HepG2 (cell line): ENCODE measurements around the gene SLC22A4. TPM values are rescaled to one million over a fixed set of nuclear protein-coding genes. Genes with fewer than 3 reads are reported as not detected.
A peak's percentile ranks its signal among the peaks of the same experiment; 100 is the strongest.

ENCODE experiments used
- CCDC6 ChIP-seq: sonication (generic); formaldehyde crosslinking; IDR thresholded peaks from 2 replicates; pipeline ENCODE4 v1.8.1; 2022; ENCODE audit warnings: mild to moderate bottlenecking, missing genetic modification reagents, moderate library complexity
- NFIC ChIP-seq: IDR thresholded peaks from 2 replicates; pipeline ENCODE4 v1.6.1; 2012; ENCODE audit warnings: mild to moderate bottlenecking, low read length, inconsistent platforms
- PBX3 ChIP-seq: sonication (generic); formaldehyde crosslinking; IDR thresholded peaks from 2 replicates; pipeline ENCODE4 v1.8.1; 2023; ENCODE audit warnings: missing genetic modification reagents, inconsistent platforms, borderline replicate concordance
- POGZ ChIP-seq: sonication (generic); formaldehyde crosslinking; IDR thresholded peaks from 2 replicates; pipeline ENCODE4 v1.4.0; 2020; ENCODE audit warnings: mild to moderate bottlenecking, missing genetic modification reagents
- ZBTB2 ChIP-seq: sonication (generic); formaldehyde crosslinking; IDR thresholded peaks from 2 replicates; pipeline ENCODE4 v1.8.0; 2022; ENCODE audit warnings: low read depth, missing genetic modification reagents
- ZNF33B ChIP-seq: sonication (generic); formaldehyde crosslinking; IDR thresholded peaks from 2 replicates; pipeline ENCODE4 v1.5.1; 2020; ENCODE audit warnings: mild to moderate bottlenecking, missing genetic modification reagents
- ZNF75D ChIP-seq: sonication (generic); formaldehyde crosslinking; IDR thresholded peaks from 2 replicates; pipeline ENCODE4 v1.8.1; 2023; ENCODE audit warnings: missing genetic modification reagents, mild to moderate bottlenecking, borderline replicate concordance
- ZNF776 ChIP-seq: sonication (generic); formaldehyde crosslinking; IDR thresholded peaks from 2 replicates; pipeline ENCODE4 v1.4.0; 2020; ENCODE audit warnings: mild to moderate bottlenecking, missing genetic modification reagents
- polyA plus RNA-seq, 8 experiments: library from polyadenylated mRNA; depleted of rRNA in 3 of 8; stranded (reverse) in 7 of 8; unstranded in 1 of 8; fragments of >200 nt; fragmentation: Illumina TruSeq in 4 of 8; extraction: Trizol in 4 of 8; gene quantifications; 2 replicates each; pipeline versions ENCODE4 v1.2.1 to v1.2.3, GENCODE V29; 2011 to 2016; ENCODE audit warnings: low read depth in 4 of 8, missing spikeins in 1 of 8, mixed read lengths in 1 of 8; ENCODE audit not compliant: insufficient read depth in 1 of 8
- total RNA-seq, 5 experiments: library from RNA; depleted of rRNA; stranded (reverse); fragments of >200 nt; fragmentation: Illumina TruSeq; extraction: Trizol; gene quantifications; 2 replicates each; pipeline ENCODE4 v1.2.3, GENCODE V29; 2016; ENCODE audit warnings: low read depth in 1 of 5
- TF ChIP-seq, protein P1 (sequence below): sonication (generic); formaldehyde crosslinking; IDR thresholded peaks from 2 replicates; pipeline ENCODE4 v1.8.0; 2022; ENCODE audit warnings: missing genetic modification reagents, mild to moderate bottlenecking, inconsistent platforms, borderline replicate concordance
- TF ChIP-seq, protein P2 (sequence below): sonication (generic); formaldehyde crosslinking; IDR thresholded peaks from 2 replicates; pipeline ENCODE4 v1.4.0; 2020; ENCODE audit warnings: missing genetic modification reagents, borderline replicate concordance
- TF ChIP-seq, protein P3 (sequence below): fragments of 450-650 bp; IDR thresholded peaks from 2 replicates; pipeline ENCODE4 v1.6.1; 2017; ENCODE audit warnings: mild to moderate bottlenecking
- TF ChIP-seq, protein P4 (sequence below): IDR thresholded peaks from 2 replicates; pipeline ENCODE4 v1.6.1; 2012; ENCODE audit warnings: low read depth, low read length, improper control_type of control experiment

Gene SLC22A4
- total and polyA plus RNA-seq, 2 of the 13 experiments (the other 11 are each of a cell fraction or from before 2014, with no cell fraction given), result 0.33 to 0.62 TPM

DNA sequence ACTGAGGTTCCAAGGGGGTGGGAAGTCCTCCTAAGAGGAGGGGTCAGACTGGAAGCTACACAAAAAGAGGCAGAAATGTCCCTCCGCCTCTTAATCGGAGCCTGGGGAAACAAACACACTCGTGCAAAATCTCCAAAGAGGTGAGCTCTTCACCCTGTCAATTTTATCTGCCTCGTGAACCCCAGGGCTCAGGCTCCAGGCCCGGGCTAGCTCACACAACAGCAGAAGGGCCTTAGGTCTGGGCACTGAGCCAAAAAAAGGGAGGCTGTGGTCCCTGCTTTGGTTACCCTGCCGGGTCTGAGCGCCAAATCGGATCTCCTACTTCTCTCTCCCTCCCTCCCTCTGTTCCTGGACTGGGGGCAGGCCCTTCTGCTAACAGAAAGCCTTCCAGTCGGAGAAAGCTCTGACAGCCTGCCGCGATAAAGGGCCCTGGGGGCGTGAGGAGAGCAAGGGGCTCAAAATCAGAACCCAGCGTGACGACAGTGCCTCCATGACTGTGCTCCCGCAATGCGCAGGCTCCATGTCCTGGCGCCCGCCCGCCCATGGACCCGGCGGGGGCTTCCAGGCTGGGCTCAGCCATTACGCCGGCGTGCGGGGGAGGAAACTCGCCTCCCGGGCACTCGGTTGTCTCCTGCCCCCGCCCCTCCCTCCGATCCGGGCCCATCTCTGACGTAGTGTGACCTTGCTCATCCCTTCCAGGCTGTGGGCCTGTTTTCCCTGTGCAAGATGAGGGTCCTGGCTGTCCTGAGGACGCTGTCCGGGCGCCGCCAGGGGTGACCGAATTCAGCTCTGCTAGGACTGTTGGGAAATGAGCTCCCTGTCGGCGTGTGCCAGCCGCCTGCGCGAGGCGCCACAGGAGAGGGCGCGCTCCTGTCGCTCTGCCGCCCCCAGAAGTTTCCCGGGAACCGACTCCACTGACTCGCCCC is 865 bp upstream of the SLC22A4 start (continued):
- TF ChIP-seq, protein P1, sequence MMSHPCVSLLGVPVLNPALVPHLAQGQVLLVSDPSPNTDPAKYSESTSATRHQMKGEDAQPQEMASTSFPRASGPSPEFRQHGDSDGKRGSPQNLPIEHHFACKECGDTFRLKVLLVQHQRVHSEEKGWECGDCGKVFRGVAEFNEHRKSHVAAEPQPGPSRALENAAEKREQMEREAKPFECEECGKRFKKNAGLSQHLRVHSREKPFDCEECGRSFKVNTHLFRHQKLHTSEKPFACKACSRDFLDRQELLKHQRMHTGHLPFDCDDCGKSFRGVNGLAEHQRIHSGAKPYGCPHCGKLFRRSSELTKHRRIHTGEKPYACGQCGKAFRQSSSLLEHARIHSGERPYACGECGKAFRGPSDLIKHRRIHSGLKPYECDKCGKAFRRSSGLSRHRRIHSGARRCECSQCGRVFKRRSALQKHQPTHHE (CRISPR knock-in tag), result no peak
- TF ChIP-seq POGZ (CRISPR knock-in tag), result peak; percentile 67
- TF ChIP-seq PBX3 (CRISPR knock-in tag), result peak; percentile 74; the same call in 1 of the 2 replicates
- TF ChIP-seq, protein P2, sequence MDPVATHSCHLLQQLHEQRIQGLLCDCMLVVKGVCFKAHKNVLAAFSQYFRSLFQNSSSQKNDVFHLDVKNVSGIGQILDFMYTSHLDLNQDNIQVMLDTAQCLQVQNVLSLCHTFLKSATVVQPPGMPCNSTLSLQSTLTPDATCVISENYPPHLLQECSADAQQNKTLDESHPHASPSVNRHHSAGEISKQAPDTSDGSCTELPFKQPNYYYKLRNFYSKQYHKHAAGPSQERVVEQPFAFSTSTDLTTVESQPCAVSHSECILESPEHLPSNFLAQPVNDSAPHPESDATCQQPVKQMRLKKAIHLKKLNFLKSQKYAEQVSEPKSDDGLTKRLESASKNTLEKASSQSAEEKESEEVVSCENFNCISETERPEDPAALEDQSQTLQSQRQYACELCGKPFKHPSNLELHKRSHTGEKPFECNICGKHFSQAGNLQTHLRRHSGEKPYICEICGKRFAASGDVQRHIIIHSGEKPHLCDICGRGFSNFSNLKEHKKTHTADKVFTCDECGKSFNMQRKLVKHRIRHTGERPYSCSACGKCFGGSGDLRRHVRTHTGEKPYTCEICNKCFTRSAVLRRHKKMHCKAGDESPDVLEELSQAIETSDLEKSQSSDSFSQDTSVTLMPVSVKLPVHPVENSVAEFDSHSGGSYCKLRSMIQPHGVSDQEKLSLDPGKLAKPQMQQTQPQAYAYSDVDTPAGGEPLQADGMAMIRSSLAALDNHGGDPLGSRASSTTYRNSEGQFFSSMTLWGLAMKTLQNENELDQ, result no peak
- 0 out of 2 replicates have a peak, but pooled peaks have one; percentile 31 for TF ChIP-seq ZNF75D (CRISPR knock-in tag)
- TF ChIP-seq, protein P3, sequence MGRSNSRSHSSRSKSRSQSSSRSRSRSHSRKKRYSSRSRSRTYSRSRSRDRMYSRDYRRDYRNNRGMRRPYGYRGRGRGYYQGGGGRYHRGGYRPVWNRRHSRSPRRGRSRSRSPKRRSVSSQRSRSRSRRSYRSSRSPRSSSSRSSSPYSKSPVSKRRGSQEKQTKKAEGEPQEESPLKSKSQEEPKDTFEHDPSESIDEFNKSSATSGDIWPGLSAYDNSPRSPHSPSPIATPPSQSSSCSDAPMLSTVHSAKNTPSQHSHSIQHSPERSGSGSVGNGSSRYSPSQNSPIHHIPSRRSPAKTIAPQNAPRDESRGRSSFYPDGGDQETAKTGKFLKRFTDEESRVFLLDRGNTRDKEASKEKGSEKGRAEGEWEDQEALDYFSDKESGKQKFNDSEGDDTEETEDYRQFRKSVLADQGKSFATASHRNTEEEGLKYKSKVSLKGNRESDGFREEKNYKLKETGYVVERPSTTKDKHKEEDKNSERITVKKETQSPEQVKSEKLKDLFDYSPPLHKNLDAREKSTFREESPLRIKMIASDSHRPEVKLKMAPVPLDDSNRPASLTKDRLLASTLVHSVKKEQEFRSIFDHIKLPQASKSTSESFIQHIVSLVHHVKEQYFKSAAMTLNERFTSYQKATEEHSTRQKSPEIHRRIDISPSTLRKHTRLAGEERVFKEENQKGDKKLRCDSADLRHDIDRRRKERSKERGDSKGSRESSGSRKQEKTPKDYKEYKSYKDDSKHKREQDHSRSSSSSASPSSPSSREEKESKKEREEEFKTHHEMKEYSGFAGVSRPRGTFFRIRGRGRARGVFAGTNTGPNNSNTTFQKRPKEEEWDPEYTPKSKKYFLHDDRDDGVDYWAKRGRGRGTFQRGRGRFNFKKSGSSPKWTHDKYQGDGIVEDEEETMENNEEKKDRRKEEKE, result no peak
- TF ChIP-seq ZNF33B (CRISPR knock-in tag), result no peak; the same call in none of the 2 replicates
- peak; percentile 71; the same call in 1 of the 2 replicates for TF ChIP-seq ZNF776 (CRISPR knock-in tag)
- no peak; the same call in 1 of the 2 replicates for TF ChIP-seq ZBTB2 (CRISPR knock-in tag)
- 0 out of 2 replicates have a peak, but pooled peaks have one; percentile 58 for TF ChIP-seq CCDC6 (CRISPR knock-in tag)
- peak; percentile 72; the same call in 1 of the 2 replicates for TF ChIP-seq NFIC
- TF ChIP-seq, protein P4, sequence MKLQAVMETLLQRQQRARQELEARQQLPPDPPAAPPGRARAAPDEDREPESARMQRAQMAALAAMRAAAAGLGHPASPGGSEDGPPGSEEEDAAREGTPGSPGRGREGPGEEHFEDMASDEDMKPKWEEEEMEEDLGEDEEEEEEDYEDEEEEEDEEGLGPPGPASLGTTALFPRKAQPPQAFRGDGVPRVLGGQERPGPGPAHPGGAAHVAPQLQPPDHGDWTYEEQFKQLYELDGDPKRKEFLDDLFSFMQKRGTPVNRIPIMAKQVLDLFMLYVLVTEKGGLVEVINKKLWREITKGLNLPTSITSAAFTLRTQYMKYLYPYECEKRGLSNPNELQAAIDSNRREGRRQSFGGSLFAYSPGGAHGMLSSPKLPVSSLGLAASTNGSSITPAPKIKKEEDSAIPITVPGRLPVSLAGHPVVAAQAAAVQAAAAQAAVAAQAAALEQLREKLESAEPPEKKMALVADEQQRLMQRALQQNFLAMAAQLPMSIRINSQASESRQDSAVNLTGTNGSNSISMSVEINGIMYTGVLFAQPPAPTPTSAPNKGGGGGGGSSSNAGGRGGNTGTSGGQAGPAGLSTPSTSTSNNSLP, result no peak
